Endothelial cell of umbilical vein (primary cell): ENCODE data around the gene ABCA1. TPM values are rescaled to one million over a fixed set of nuclear protein-coding genes. Genes with fewer than 3 reads are reported as not detected.
A peak's percentile ranks its signal among the peaks of the same experiment; 100 is the strongest.

Source experiments
- BruUV-seq: library from RNA; stranded (reverse); fragments of 400-500 nt; replicated peaks from 2 replicates; lab custom pipeline; 2021; lab: Mats Ljungman, UMichigan
- CTCF ChIA-PET: fragments of 300-600, 350-600 bp; sonication (Branson Sonifier 250); formaldehyde crosslinking; loops from one replicate; lab custom pipeline; 2021; ENCODE audit warnings: antibody characterized with exemption, inconsistent platforms; lab: Charles Lee
- POLR2A ChIA-PET: fragments of 300-600, 350-600 bp; sonication (Branson Sonifier 250); formaldehyde crosslinking; loops from one replicate; lab custom pipeline; 2021; ENCODE audit warnings: antibody characterized with exemption, inconsistent platforms; lab: Charles Lee
- DNase-seq: peaks from one replicate; pipeline ENCODE4 v3.0.0-alpha.2; 2011; ENCODE audit warnings: low read depth, low spot score
- FAIRE-seq: peaks from 2 replicates; lab custom pipeline; 2011; peaks lifted over from hg19 to GRCh38; lab: Jason Lieb, UNC
- H2AFZ ChIP-seq: 2 replicates; pipeline ENCODE4 v1.6.0; 2012; ENCODE audit warnings: low read depth, low read length, control low read depth, inconsistent platforms
- H3K27ac ChIP-seq: 2 replicates; pipeline ENCODE4 v1.5.1; 2011; ENCODE audit warnings: low read depth, mild to moderate bottlenecking, control low read depth, low read length, moderate library complexity; ENCODE audit not compliant: insufficient read depth
- H3K27me3 ChIP-seq, 2 experiments: 2 replicates each; pipeline versions ENCODE4 v1.6.0 to v1.6.1; 2011; ENCODE audit warnings: low read length in 2 of 2, mixed read lengths in 1 of 2; ENCODE audit not compliant: control insufficient read depth in 2 of 2, insufficient read depth in 2 of 2
- H3K36me3 ChIP-seq, 2 experiments: 2 replicates in 1 of 2; 3 replicates in 1 of 2; pipeline ENCODE4 v1.5.1; 2011; ENCODE audit warnings: low read length in 2 of 2, mild to moderate bottlenecking in 1 of 2, moderate library complexity in 1 of 2; ENCODE audit not compliant: control insufficient read depth in 2 of 2, insufficient read depth in 2 of 2; ENCODE audit errors: extremely low read depth in 1 of 2
- H3K4me1 ChIP-seq: 3 replicates; pipeline ENCODE4 v1.5.1; 2011; ENCODE audit warnings: mild to moderate bottlenecking, low read length; ENCODE audit not compliant: control insufficient read depth, insufficient read depth; ENCODE audit errors: extremely low read depth
- H3K4me2 ChIP-seq: 2 replicates; pipeline ENCODE4 v1.6.1; 2011; ENCODE audit warnings: low read length, control low read depth, mixed read lengths; ENCODE audit not compliant: insufficient read depth
- H3K4me3 ChIP-seq, 3 experiments: fragments of 200-600 bp in 1 of 3; sonication (generic), shearing (Covaris generic) in 1 of 3; replicated peaks in 1 of 3; 2 replicates each; pipeline ENCODE4 v1.5.1; 2011 to 2016; ENCODE audit warnings: control low read depth in 3 of 3, low read length in 3 of 3, mild to moderate bottlenecking in 2 of 3, inconsistent platforms in 1 of 3, low read depth in 1 of 3, moderate library complexity in 1 of 3; ENCODE audit not compliant: insufficient read depth in 1 of 3
- H3K79me2 ChIP-seq: 2 replicates; pipeline ENCODE4 v1.6.0; 2012; ENCODE audit warnings: low read length, inconsistent platforms; ENCODE audit not compliant: control insufficient read depth, insufficient read depth
- H3K9ac ChIP-seq: replicated peaks from 2 replicates; pipeline ENCODE3; 2011; ENCODE audit warnings: low read length, control low read depth; ENCODE audit not compliant: insufficient read depth; ENCODE audit errors: extremely low read depth
- H3K9me1 ChIP-seq: replicated peaks from 3 replicates; pipeline ENCODE4 v1.6.0; 2011; ENCODE audit warnings: mild to moderate bottlenecking, low read length; ENCODE audit not compliant: control insufficient read depth, insufficient read depth; ENCODE audit errors: extremely low read depth
- H3K9me3 ChIP-seq: replicated peaks from 2 replicates; pipeline ENCODE4 v1.5.1; 2012; ENCODE audit warnings: low read length, inconsistent platforms; ENCODE audit not compliant: control insufficient read depth, insufficient read depth
- H4K20me1 ChIP-seq: replicated peaks from 2 replicates; pipeline ENCODE3; 2011; ENCODE audit warnings: mild to moderate bottlenecking, low read length; ENCODE audit not compliant: control insufficient read depth, insufficient read depth; ENCODE audit errors: extremely low read depth
- EZH2 ChIP-seq: IDR thresholded peaks from 2 replicates; pipeline ENCODE4 v1.6.1; 2012; ENCODE audit warnings: borderline replicate concordance, low read depth, mild to moderate bottlenecking, moderate library complexity, low read length, inconsistent platforms; ENCODE audit not compliant: severe bottlenecking
- FOS ChIP-seq: IDR thresholded peaks from 2 replicates; pipeline ENCODE4 v1.6.1; 2011; ENCODE audit warnings: mild to moderate bottlenecking, low read length, moderate library complexity, borderline replicate concordance; ENCODE audit not compliant: insufficient read depth
- GATA2 ChIP-seq: IDR thresholded peaks from 2 replicates; pipeline ENCODE4 v1.7.0; 2011; ENCODE audit warnings: low read depth, mild to moderate bottlenecking, moderate library complexity, mixed read lengths, low read length; ENCODE audit not compliant: insufficient read length, insufficient read depth
- MYC ChIP-seq: IDR thresholded peaks from one replicate; pipeline ENCODE4 v1.6.1; 2011; ENCODE audit warnings: mild to moderate bottlenecking, low read depth, low read length
- POLR2A ChIP-seq: IDR thresholded peaks from 2 replicates; pipeline ENCODE4 v1.6.1; 2012; ENCODE audit warnings: low read depth, mild to moderate bottlenecking, control low read depth, low read length
- POLR2AphosphoS5 ChIP-seq: IDR thresholded peaks from 2 replicates; pipeline ENCODE4 v1.6.1; 2012; ENCODE audit warnings: low read depth, mild to moderate bottlenecking, control low read depth, low read length, moderate library complexity; ENCODE audit not compliant: insufficient read depth
- dilution Hi-C: fragments of 300-500 bp; cut with MboI; formaldehyde crosslinking; loops from one replicate; pipeline ENCODE4 v1.15.0; 2019; ENCODE audit warnings: low sequenced_read_pairs; ENCODE audit not compliant: extremely low pct_ligation_motif_present
- intact Hi-C: fragments of 100-400 bp; cut with micrococcal nuclease; formaldehyde crosslinking; loops from one replicate; pipeline ENCODE4 v1.10.0; 2022
- polyA plus RNA-seq, 4 experiments: library from polyadenylated mRNA; depleted of rRNA in 3 of 4; stranded (reverse) in 3 of 4; unstranded in 1 of 4; fragments of >200 nt; gene quantifications; 2 replicates each; pipeline versions ENCODE4 v1.2.1 to v1.2.3, GENCODE V29; 2011 to 2012; ENCODE audit warnings: missing spikeins in 1 of 4
- total RNA-seq: library from RNA; stranded (reverse); gene quantifications from 2 replicates; pipeline ENCODE4 v1.2.3, GENCODE V29; 2021
- TF ChIP-seq, protein P1 (sequence below), 2 donors: IDR thresholded peaks; 1 replicate in 1 of 2; 2 replicates in 1 of 2; pipeline ENCODE4 v1.5.1; 2011; ENCODE audit warnings: low read length in 2 of 2, mild to moderate bottlenecking in 2 of 2, moderate library complexity in 2 of 2, control low read depth in 1 of 2, inconsistent platforms in 1 of 2, low read depth in 1 of 2; ENCODE audit not compliant: insufficient read depth in 1 of 2; ENCODE audit errors: extremely low read depth in 1 of 2

Gene ABCA1
- total and polyA plus RNA-seq, 2 donors (not counting 3 experiments of a cell fraction or from before 2014, with no cell fraction given) = 2.4 to 9.8 TPM

DNA sequence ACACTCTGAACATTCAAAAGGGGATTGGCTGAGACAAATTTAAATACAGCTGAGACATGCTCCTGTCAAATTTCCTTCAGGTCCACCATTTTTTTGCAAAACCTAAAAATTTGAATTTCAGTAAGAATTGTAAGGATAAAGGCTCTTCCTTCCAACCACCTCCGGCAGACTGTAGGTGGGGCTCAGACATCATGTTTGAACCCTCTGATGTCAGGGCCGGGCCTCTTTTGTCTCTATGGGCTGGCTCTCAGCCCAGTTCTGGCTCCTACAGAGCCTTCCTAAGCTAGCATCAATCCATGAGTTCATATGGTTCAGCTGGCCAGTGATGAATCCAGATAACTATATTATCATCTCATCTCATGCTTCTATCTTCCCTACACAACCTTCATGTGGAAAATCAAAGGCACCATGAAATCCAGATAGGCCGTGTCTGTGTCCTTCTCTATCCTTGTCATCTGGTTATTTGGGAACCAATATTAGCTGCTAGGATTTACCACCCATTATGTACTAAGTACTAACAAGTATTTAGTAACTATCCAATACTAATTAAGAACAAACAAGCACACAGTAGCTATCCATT is 119.8 kb downstream of the ABCA1 start:
- no peak overlapping the region for H2AFZ ChIP-seq
- CTCF ChIA-PET = interaction anchor here (0.6 to 1.8 kb wide), 12 partner anchors 22 to 609 kb away, joined by 3 to 7 read pairs (median 3); no protein-coding TSS in a partner anchor
- peak; percentile 46 for DNase-seq

DNA sequence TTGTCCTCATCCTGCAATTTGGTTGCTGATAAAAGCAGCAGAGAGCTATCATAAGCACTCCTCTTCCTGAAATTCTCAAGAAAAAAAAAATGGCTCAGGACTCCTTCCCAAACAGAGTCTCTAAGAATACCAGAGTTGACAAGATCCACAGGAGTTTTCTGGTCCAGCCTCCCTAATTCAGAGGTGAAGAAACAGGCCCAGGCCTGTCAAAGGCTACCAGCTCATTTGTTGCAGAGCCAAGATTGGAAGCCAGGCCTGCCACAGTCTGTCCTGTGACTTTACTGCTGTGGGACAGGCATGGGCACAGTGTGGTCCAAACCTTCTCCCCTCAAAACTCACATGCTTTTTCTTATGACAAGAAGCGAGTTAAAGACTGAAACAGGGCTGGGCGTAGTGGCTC is 122.5 kb downstream of the ABCA1 start:
- no peak overlapping the region for H3K9ac ChIP-seq
- H3K79me2 ChIP-seq = no peaks in the 10 kb centered on the region
- FAIRE-seq = no peak
- no peak overlapping the region for H3K4me3 ChIP-seq
- no peak overlapping the region for H3K4me2 ChIP-seq
- intact Hi-C loops (no loop called here), dilution Hi-C loops (no loop called here)
- H4K20me1 ChIP-seq = no peaks in the 10 kb centered on the region
- H2AFZ ChIP-seq = no peak overlapping the region
- CTCF ChIA-PET = no interaction called here
- BruUV-seq = no TSS peak
- no peak overlapping the region for H3K27ac ChIP-seq
- H3K4me1 ChIP-seq = no peaks in the 10 kb centered on the region
- POLR2A ChIA-PET = no interaction called here
- no peaks in the 10 kb centered on the region for H3K27me3 ChIP-seq
- no peaks in the 10 kb centered on the region for H3K9me1 ChIP-seq
- peaks cover 0 to 2% of the 10 kb centered on the region in 2 experiments for H3K36me3 ChIP-seq
- DNase-seq = no peak
- TF ChIP-seq POLR2A (no peak), GATA2 (no peak), POLR2AphosphoS5 (no peak), FOS (no peak), MYC (no peak), EZH2 (no peak)
- TF ChIP-seq, protein P1, sequence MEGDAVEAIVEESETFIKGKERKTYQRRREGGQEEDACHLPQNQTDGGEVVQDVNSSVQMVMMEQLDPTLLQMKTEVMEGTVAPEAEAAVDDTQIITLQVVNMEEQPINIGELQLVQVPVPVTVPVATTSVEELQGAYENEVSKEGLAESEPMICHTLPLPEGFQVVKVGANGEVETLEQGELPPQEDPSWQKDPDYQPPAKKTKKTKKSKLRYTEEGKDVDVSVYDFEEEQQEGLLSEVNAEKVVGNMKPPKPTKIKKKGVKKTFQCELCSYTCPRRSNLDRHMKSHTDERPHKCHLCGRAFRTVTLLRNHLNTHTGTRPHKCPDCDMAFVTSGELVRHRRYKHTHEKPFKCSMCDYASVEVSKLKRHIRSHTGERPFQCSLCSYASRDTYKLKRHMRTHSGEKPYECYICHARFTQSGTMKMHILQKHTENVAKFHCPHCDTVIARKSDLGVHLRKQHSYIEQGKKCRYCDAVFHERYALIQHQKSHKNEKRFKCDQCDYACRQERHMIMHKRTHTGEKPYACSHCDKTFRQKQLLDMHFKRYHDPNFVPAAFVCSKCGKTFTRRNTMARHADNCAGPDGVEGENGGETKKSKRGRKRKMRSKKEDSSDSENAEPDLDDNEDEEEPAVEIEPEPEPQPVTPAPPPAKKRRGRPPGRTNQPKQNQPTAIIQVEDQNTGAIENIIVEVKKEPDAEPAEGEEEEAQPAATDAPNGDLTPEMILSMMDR (IDR thresholded peaks at IDR 0.05; ENCODE audit: extremely low read depth in 1 of 2, insufficient read depth in 1 of 2, low read depth in 1 of 2, low read length in 2 of 2) = no peak
- H3K9me3 ChIP-seq = no peaks in the 10 kb centered on the region

More for the DNA sequence above, 119.8 kb downstream of the ABCA1 start:
- dilution Hi-C loops (no loop called here), intact Hi-C loops (loop anchor here (1.0 to 2.0 kb wide), 5 partner anchors 21 to 607 kb away; no protein-coding TSS in a partner anchor)
- peaks cover 0 to 2% of the 10 kb centered on the region in 2 experiments for H3K36me3 ChIP-seq
- H3K9me1 ChIP-seq = no peaks in the 10 kb centered on the region
- no peaks in the 10 kb centered on the region for H3K4me1 ChIP-seq
- H3K4me2 ChIP-seq = no peak overlapping the region
- H3K4me3 ChIP-seq = no peak overlapping the region
- no peaks in the 10 kb centered on the region for H3K27me3 ChIP-seq
- peak; percentile 50 for FAIRE-seq
- H4K20me1 ChIP-seq = no peaks in the 10 kb centered on the region
- no peaks in the 10 kb centered on the region for H3K9me3 ChIP-seq
- TF ChIP-seq POLR2AphosphoS5 = no peak
- TF ChIP-seq, protein P1 (IDR thresholded peaks at IDR 0.05; ENCODE audit: extremely low read depth in 1 of 2, insufficient read depth in 1 of 2, low read depth in 1 of 2, low read length in 2 of 2) = peak; percentile 24 to 48
- BruUV-seq = no TSS peak
- no peak overlapping the region for H3K27ac ChIP-seq
- POLR2A ChIA-PET = interaction anchor here (0.6 kb wide), 1 partner anchor 609 kb away, joined by 5 read pairs; no protein-coding TSS in a partner anchor
- no peak overlapping the region for H3K9ac ChIP-seq
- no peaks in the 10 kb centered on the region for H3K79me2 ChIP-seq
